ENCODE data around the gene PPCS.
"Not testable (repeated sequence)": the region's sequence is repeated elsewhere in the genome, so short reads cannot be mapped to it uniquely, and the experiment has no call there.

The PPCS gene

GRCh38 chr1:42450061-42450460, 6.3 kb upstream of the PPCS start:
- no peak overlapping the region for H3K4me3 ChIP-seq (ENCODE audit: low read depth, low read length)

DNA sequence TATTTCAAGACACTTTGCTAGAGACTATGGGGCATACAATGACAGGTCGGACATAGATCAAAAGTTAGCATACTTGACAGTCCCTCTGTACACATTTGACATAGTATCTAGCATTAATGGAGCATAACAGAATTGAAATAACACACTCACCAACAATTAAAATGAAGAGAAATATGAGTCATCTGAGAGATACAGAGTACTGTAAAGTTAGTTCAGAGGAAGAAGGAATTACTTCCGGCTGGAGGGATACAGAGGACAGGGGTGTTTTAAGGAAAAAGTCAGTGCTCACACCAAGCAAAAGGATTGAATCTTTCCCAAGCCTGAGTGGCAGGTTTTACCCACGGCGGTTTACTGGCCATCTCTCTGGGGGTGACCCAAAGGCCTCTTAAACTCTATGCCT, 3.0 kb upstream of the PPCS start:
- no peak overlapping the region for H3K4me3 ChIP-seq (ENCODE audit: low read depth, low read length)

GRCh38 chr1:42454403-42454802, 1.9 kb upstream of the PPCS start:
- H3K4me3 ChIP-seq (ENCODE audit: low read depth, low read length): no peak overlapping the region

- peak overlapping the region; percentile 93 for H3K4me3 ChIP-seq (ENCODE audit: low read depth, low read length)
These were observed 379 bp downstream of the PPCS start for GRCh38 chr1:42456754-42457089.

DNA sequence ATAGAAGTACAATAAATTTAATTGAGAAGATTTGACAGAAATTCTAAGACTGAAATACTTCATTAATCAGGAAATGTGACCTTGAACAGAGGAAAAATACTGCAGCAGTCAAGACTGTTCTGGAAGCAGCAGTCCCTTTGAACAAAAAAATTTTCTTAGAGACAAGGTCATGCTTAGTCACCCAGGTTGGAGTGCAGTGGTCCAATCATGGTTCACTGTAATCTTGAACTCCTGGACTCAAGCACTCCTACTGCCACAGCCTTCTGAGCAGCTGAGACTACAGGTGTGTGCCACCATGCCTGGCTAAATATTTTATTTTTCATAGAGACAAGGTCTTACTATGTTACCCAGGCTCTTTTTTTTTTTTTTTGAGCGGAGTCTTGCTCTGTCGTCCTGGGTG, 4.9 kb downstream of the PPCS start:
- no peak overlapping the region for H3K4me3 ChIP-seq (ENCODE audit: low read depth, low read length)

GRCh38 chr1:42462828-42463763, 6.8 kb downstream of the PPCS start, which contains the start of gene CCDC30:
Gene CCDC30 (plus strand): TSS chr1:42463286. CDS start chr1:42480552, 17,266 bp downstream.
- peak within 1 kb of the TSS; percentile 70 for H3K4me3 ChIP-seq (ENCODE audit: low read depth, low read length)

DNA sequence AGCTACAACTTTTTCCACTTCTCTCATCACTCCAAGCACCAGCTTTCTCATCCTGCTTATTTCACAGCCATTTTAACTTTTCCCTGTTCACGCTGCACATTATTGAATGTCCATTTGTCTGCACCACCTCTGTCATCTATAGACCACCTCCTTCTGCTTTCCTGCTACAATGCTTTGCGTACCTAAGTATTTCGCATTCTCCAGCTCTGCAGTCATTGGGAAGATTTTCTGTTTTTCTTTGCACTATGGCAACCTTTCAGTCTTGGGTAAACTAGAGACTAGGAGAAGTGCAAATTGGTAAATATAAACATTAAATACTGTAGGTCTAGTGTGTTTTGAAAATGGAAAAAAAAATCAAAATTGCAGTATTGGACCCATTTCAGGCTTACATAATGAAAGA, 7.6 kb downstream of the PPCS start:
- peak overlapping the region; percentile 70 for H3K4me3 ChIP-seq (ENCODE audit: low read depth, low read length)

DNA sequence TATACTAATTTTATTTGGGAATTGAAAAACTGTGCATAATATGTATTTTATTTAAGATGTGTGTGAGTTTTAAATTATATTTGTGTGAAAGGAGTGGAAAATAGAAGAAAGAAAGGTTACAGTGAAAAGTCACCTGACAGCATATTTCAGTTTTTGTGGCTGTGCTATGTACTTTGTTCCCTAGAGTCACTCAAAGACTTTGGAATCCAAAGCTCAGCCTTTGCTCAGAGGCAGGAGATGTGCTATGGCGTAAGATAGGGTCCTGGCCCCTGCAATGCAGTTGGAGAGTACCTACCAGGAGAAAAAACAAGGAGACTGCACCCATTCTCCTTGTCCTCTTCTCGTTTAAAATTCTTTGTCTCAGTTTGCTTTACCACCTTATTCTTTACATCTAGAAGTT, 9.7 kb downstream of the PPCS start:
- H3K4me3 ChIP-seq (ENCODE audit: low read depth, low read length): no peak overlapping the region

DNA sequence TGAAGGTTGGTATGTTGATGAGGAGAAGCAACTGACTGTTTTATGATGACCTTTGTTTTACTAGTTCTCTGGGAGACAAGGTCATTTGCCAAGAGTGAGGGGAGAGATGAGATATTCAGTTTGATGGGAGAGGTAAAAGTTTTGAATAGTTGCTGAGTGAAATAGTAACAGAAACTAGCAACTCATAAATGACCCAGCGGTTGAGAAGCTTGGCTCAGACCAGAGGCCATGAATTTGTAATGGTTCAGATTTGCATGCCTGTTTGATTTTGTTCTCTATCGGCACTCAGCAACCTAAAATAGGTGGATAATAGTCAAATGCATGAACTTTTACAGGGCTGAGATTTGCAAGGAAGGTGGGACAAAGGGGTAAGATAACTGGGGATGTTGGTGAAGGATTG, 13.4 kb downstream of the PPCS start:
- no peak overlapping the region for H3K4me3 ChIP-seq (ENCODE audit: low read depth, low read length)

- H3K4me3 ChIP-seq (ENCODE audit: low read depth, low read length): no peak overlapping the region
These were observed 20.3 kb downstream of the PPCS start for GRCh38 chr1:42476605-42477004.

DNA sequence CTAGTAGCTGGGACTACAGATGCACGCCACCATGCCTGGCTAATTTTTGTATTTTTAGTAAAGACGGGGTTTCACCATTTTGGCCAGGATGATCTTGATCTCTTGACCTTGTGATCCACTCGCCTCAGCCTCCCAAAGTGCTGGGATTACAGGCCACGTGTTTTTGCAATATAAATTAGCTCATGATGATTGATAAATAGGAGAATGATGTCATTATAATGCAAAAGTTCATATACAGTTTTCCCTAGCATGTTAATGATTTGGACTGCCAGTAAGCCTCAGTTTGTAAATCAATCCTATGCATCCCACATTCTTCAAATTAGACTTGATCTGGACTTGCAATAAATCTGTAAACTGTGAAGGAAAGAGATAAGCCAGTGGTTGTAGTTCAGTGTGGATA, 21.0 kb downstream of the PPCS start:
- not testable (repeated sequence) for H3K4me3 ChIP-seq (ENCODE audit: low read depth, low read length)

- no peak overlapping the region for H3K4me3 ChIP-seq (ENCODE audit: low read depth, low read length)
These were observed 21.4 kb downstream of the PPCS start for GRCh38 chr1:42477775-42478174.

DNA sequence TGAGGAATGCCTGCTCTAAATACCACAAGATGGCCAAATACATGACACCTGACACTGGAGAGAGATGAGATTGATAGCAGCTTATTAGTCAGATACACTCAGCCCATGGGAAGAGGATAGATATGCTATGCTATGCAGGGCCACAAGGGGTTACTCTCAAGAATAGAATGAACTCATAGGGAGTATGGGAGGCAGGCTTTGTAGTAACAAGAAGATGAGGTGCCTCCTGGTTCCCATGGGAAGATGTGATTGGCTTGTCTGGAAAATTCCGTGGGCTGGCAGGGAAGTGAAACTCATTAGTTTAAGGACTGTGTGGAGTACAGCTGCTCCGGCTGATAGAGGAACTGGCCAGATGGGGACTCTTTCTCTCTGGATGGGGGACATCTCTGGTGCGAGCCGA, 23.3 kb downstream of the PPCS start:
- H3K4me3 ChIP-seq (ENCODE audit: low read depth, low read length): no peak overlapping the region

DNA sequence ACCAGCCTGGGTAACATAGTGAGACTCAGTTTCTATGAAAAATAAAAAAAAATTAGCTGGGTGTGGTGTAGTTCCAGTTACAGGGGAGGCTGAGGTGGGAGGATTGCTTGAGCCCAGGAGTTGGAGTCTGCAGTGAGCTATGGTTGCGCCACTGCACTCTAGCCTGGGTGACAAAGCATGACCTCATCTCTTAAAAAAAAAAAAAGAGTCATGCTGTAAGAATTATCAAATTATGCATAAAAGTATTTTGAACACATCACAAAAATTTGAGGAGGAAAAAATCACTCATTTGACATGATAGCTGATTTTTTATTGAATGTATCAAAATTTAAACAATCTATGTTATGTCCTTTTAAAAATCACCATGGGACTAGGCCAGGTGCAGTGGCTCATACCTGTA, 24.6 kb downstream of the PPCS start:
- no peak overlapping the region for H3K4me3 ChIP-seq (ENCODE audit: low read depth, low read length)

DNA sequence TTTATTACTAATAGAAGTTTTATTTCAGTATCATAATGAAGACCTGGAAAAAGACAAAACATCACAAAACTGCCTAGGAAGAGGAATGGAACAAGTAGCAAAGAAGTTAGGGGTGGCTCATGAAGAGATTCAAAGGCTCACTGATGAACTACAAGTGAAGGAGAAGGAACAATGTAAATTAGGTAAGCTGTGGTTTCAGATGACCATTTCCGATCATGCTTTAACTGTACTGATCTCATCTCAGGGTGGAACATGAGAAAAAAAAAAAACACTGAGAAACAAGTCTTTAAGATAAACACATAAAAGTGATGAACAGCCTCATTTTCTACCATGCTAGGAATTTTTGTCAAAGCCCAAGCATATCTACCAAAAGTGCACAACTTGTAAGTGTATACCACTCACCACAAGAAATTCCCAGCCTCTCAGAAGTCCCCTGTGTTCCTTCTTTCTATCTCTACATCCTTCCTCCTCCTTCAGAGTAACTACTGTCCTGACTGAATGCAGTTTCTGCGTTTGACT, 26.4 kb downstream of the PPCS start:
- H3K4me3 ChIP-seq (ENCODE audit: low read depth, low read length): no peak overlapping the region

GRCh38 chr1:42484382-42484781, 28.0 kb downstream of the PPCS start:
- no peak overlapping the region for H3K4me3 ChIP-seq (ENCODE audit: low read depth, low read length)

- H3K4me3 ChIP-seq (ENCODE audit: low read depth, low read length): no peak overlapping the region
These were observed 33.9 kb downstream of the PPCS start for GRCh38 chr1:42490237-42490636.

- not testable (repeated sequence) for H3K4me3 ChIP-seq (ENCODE audit: low read depth, low read length)
These were observed 45.7 kb downstream of the PPCS start for GRCh38 chr1:42502031-42502430.

DNA sequence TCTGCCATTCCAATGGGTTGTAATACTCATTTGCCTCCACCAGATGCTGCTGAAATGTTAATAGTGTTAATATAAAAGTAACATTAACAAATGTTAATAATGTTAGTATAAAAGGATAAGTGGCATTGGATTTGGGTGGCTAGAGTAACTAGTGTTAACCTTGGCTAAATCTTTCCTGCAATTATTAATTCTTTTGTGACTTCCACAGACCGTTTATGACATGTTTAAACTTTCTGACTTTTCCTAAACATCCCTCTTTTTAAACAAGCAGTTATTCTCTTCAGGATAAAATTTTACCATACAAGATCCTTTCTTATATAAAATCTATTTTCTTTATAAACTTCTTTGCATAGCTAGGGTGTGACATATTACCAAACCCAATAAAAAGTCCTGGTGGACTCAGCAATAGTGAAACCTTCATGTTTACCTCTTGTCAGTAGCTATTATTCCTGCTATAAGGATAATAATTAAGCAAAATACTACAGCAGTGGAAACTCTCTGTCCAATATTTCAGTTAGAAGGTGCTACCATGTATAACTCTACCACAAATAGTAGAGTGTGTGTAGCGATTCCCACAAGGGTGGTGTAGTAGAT, 48.3 kb downstream of the PPCS start:
- H3K4me3 ChIP-seq (ENCODE audit: low read depth, low read length): no peak overlapping the region

GRCh38 chr1:42506576-42506975, 50.2 kb downstream of the PPCS start:
- H3K4me3 ChIP-seq (ENCODE audit: low read depth, low read length): no peak overlapping the region

Data from iPS-11a (cell line).